ENCODE measurements around the gene USP36.
"Not testable (repeated sequence)": the region's sequence is repeated elsewhere in the genome, so short reads cannot be mapped to it uniquely, and the experiment has no call there.

The USP36 gene

DNA sequence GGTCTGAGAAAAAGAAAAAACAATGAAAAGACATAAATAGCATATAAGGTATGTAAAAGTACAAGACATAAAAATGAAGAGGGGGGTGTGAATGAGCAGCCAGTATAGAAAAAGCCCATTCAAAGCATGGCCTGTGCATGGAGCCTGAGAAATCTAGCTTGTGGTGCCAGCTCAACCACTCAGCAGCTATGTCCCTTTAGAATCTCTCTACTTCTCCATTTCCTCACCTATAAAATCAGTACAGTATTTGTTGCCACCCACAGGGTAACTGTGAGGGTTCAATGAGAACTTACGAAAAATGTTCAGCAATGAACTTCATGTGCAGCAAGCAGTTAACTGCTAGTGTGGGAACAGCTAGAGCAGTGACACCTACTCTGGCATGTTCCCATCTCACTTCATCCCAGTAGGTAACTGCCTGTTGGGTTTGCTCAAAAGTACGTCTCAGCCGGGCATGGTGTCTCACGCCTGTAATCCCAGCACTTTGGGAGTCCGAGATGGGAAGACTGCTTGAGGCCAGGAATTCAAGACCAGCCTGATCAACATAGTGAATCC lies 73.8 kb downstream of the USP36 start:
- H3K4me3 Mint-ChIP-seq, result no peak overlapping the region
- no peaks in the 10 kb centered on the region for H3K9me3 Mint-ChIP-seq
- H3K27ac Mint-ChIP-seq, result no peak overlapping the region
- no peak for DNase-seq (ENCODE audit: low spot score in 2 of 2)
- peak; percentile 33 for ATAC-seq
- peaks cover 46% of the 10 kb centered on the region for H3K4me1 Mint-ChIP-seq
- H3K36me3 Mint-ChIP-seq, result peaks cover 6% of the 10 kb centered on the region

DNA sequence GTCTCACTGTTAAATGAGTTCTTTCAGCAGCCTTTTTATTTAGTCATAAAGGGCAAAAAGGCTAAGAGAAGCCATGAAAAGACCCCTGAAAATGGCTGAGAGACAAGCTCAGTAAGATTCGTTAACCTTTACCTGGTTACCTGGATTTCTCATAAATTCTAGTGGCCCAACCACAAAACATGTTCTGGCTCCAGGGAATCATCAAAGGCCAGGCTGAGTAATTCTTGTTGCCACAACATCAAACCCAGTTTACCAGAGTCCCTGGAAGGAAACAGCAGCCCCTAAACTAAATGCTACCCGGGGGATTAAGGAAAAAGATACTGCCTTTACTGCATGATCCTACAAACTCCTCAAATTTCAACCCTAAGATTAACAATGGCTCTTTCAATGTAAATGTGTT lies 74.4 kb downstream of the USP36 start:
- Mint-ChIP-seq H3K9me3 (no peaks in the 10 kb centered on the region), H3K27ac (no peak overlapping the region), H3K36me3 (peaks cover 6% of the 10 kb centered on the region), H3K4me1 (peaks cover 46% of the 10 kb centered on the region), H3K4me3 (no peak overlapping the region)
- DNase-seq (ENCODE audit: low spot score in 2 of 2) (no peak), ATAC-seq (no peak)

DNA sequence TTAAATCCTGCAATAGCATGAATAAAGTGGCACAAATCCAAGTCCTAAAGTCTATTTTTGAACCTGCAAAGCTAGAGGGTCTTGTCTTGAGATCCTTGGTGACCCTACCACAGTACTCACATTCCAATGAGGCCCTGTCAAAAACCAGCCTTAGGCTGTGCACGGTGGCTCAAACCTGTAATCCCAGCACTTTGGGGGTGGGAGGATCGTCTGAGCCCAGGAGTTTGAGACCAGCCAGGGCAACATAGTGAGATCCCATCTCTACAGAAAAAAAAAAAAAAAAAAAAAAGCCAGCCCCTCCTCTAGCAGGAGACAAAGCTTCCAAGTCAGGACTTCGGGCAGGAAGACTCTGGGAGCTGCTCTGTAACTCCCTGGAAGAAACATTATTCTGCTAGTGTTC lies 74.8 kb downstream of the USP36 start:
- ATAC-seq, result no peak
- H3K27ac Mint-ChIP-seq, result no peak overlapping the region
- no peak overlapping the region for H3K4me3 Mint-ChIP-seq
- H3K36me3 Mint-ChIP-seq, result peaks cover 6% of the 10 kb centered on the region
- DNase-seq (ENCODE audit: low spot score in 2 of 2), result no peak
- no peaks in the 10 kb centered on the region for H3K9me3 Mint-ChIP-seq
- peaks cover 43% of the 10 kb centered on the region for H3K4me1 Mint-ChIP-seq

DNA sequence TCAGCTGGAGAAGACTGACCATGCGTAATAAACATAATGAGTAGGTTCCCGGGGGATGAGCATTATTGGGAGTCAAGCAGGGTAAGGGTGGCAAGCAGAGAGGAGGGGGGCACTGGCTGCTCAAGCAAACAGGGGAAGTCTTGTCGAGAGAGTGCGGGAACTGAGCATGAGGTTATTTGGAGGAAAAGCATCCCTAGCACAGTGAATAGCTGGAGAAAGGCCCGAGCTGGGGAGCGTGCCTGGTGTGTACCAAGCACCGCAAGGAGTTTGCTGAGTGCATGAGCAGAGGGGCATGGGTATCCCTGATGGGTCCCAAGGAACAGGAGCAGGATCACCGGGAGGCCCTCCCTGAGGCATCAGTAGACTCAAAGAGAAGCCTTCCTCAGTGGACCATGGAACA lies 75.7 kb downstream of the USP36 start:
- Mint-ChIP-seq H3K4me1 (peaks cover 42% of the 10 kb centered on the region), H3K27ac (no peak overlapping the region), H3K9me3 (no peaks in the 10 kb centered on the region), H3K36me3 (peaks cover 7% of the 10 kb centered on the region), H3K4me3 (peak overlapping the region; percentile 39)
- DNase-seq (ENCODE audit: low spot score in 2 of 2) (no peak), ATAC-seq (no peak)

DNA sequence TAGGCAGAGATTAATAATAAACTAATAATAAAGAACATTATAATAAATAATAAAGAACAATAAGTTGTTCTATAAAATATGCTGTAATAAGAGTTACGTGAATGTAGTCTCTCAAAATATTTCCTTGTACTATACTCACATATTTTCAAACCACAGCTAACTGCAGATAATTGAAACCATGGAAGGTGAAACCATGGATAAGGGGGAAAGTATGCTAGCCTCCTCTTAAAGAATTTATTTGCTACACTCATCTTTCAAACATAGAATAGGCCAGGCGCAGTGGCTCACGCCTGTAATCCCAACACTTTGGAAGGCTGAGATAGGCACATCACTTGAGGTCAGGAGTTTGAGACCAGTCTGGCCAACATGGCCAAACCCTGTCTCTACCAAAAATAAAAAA lies 77.1 kb downstream of the USP36 start:
- no peak for DNase-seq (ENCODE audit: low spot score in 2 of 2)
- Mint-ChIP-seq H3K27ac (peak overlapping the region; percentile 92), H3K4me3 (no peak overlapping the region), H3K4me1 (peaks cover 56% of the 10 kb centered on the region), H3K9me3 (no peaks in the 10 kb centered on the region), H3K36me3 (peaks cover 20% of the 10 kb centered on the region)
- ATAC-seq, result no peak

DNA sequence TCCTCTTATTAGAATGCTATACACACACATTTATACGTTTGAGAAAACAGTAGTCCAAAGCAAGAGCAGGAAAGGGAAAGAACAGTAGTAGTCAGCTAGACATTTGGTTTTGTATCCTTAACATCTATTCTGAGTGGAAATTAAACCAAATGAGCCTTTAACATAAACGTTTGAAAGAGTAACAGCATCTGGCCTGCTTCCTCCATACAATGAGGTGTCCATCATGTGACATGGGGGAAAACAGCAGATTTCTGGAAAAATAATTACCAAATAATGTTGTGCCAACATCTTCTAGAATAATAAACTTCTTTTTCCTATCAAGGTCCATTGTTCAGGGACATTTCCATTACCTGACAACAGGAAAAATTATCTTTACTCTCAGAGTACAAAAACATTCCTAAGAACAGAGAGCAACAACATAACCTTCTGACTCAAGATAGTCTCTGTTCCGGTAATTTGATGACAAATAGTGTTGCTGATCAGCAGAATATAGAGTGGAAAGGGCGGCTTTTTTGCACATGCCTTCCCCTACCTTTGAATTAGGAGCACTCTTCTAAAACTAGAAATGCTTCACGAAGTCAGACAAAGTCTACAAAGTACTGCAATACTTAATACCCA lies 78.7 kb downstream of the USP36 start:
- peaks cover 65% of the 10 kb centered on the region for H3K4me1 Mint-ChIP-seq
- H3K36me3 Mint-ChIP-seq, result peaks cover 32% of the 10 kb centered on the region
- ATAC-seq (peak; percentile 49), DNase-seq (ENCODE audit: low spot score in 2 of 2) (no peak)
- H3K9me3 Mint-ChIP-seq, result no peaks in the 10 kb centered on the region
- H3K27ac Mint-ChIP-seq, result peak overlapping the region; percentile 92
- peak overlapping the region; percentile 55 for H3K4me3 Mint-ChIP-seq

DNA sequence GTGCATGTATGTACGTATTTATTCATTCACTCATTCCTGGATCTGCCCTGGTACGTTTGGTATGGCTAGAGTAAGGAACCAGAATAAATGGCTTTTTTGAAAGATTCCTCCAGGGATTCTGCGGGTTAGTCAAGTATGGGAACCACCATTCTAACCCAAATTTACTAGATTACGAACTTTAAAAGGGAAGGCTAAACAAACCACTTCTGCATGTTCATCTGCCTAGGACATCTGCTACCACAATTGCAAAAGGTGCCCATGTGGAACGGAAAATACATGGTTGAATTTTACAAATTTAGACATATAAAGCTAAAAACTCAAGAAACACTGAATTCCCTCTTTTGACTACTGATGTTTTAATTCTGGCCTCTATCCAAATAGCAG lies 80.7 kb downstream of the USP36 start:
- Mint-ChIP-seq H3K9me3 (no peaks in the 10 kb centered on the region), H3K36me3 (peaks cover 47% of the 10 kb centered on the region), H3K27ac (peak overlapping the region; percentile 93), H3K4me1 (peaks cover 70% of the 10 kb centered on the region), H3K4me3 (peak overlapping the region; percentile 67)
- no peak for DNase-seq (ENCODE audit: low spot score in 2 of 2)
- no peak for ATAC-seq

DNA sequence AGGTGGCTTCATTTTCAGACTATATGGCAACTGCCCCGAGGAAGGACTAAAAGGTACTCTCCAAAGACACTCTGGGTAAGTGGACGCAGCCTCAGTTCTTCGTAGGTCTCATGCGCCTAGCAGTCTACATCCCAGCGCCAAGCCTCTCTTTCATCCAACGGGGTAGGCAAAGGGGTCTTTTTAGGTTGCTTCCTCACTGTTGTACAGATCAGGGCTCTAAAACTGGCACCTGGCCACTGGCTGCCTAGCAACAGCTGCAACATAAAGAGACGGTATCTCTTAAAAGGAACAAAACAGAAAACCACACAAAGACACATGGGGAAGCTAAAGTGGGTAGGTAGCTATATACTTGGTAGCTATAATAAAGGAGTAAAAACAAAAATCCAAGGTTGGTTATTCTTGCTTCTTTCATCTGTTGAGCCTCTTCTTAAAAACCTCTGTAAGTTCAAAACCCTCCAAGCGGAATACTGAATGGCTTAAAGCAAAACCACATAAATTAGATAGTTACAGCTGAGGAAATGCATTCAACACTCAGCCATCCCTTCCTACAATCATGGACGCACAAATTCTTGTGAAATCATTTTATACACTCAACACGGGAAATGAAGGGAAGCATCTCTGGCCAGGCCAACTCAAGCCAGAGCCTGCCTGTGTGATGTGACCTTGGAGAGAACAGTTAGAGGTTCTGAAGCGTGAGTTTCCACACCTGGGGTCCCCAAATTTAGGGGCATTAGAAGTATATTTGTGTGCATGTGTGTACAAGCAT lies 81.2 kb downstream of the USP36 start:
- peak overlapping the region; percentile 93 for H3K27ac Mint-ChIP-seq
- H3K9me3 Mint-ChIP-seq, result no peaks in the 10 kb centered on the region
- peaks cover 48% of the 10 kb centered on the region for H3K36me3 Mint-ChIP-seq
- H3K4me1 Mint-ChIP-seq, result peaks cover 65% of the 10 kb centered on the region
- ATAC-seq (peak; percentile 81), DNase-seq (ENCODE audit: low spot score in 2 of 2) (peak in 1 of 2 donors; percentile 73)
- peak overlapping the region; percentile 67 for H3K4me3 Mint-ChIP-seq

DNA sequence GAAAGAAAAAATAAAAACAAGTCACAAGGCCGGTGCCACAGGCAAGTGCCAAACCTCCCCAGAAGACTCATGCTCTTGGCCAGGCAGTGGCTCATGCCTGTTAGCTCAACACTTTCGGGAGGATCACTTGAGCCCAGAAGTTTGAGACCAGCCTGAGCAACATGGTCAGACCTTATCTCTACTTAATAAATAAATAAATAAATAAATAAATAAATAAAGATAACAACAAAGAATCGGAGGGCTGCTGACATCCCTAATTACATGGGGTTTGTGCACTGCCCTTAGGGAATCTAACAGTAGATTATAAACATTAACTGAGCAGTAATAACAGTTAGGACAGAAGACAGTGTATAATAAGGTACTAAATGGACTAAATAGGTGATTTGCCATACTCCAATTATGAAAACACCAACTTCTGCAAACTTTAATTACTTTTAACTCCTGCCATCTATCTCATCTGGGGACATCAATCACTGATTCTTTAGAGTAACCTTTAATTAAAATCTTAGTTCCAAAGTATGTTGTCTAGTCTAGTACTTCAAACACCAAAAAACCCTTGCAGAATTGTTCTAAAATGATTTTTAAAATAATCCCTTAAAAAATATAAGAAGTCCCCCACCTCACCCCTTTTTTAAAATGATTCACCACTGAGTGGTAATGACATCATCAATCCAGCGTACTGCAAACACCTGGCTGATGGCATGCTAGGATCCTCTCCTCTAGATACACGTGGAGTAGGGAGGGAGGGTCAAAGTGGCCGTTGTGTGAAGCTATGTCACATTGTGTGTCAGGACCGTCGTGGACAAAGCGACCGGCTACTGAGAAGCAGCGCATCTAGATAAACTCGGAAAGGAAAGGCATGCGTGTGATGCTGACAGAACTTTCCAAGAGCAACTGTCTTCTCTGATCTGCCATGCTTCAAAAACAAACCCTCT lies 87.0 kb downstream of the USP36 start:
- ATAC-seq (peak; percentile 43), DNase-seq (ENCODE audit: low spot score in 2 of 2) (no peak)
- Mint-ChIP-seq H3K9me3 (no peaks in the 10 kb centered on the region), H3K4me3 (peak overlapping the region; percentile 59), H3K27ac (peak overlapping the region; percentile 96), H3K36me3 (peaks cover 33% of the 10 kb centered on the region), H3K4me1 (peaks cover 72% of the 10 kb centered on the region)

DNA sequence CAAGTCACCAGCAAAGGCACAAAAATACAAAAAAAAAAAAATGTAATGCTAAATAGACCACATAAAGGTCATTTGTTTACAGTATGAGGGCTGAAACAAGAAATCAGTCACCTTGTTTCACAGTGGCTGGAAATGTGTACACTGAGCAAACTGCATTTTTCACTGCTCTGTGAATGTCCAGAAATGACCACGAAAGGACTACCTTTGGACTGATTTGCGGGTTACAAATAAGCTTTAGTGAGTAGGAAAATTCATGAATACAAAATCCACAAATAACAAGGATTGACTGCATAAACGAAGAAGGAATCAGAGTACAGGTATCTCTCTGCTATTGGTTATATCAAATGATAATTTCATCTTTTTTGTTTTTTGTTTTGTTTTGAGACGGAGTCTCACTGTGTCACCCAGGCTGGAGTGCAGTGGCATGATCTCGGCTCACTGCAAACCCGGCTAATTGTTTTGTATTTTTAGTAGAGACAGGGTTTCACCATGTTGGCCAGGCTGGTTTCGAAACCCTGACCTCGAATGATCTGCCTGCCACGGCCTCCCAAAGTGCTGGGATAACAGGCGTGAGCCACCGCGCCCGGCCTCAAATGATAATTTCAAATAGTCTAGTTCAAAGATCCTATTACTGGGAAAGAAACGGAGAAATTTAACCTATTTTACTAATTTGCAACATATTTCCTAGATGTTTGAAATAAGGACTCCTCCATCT lies 89.0 kb downstream of the USP36 start:
- ATAC-seq, result no peak
- H3K27ac Mint-ChIP-seq, result peak overlapping the region; percentile 96
- DNase-seq (ENCODE audit: low spot score in 2 of 2), result no peak
- peaks cover 79% of the 10 kb centered on the region for H3K4me1 Mint-ChIP-seq
- H3K9me3 Mint-ChIP-seq, result no peaks in the 10 kb centered on the region
- peaks cover 40% of the 10 kb centered on the region for H3K36me3 Mint-ChIP-seq
- peak overlapping the region; percentile 59 for H3K4me3 Mint-ChIP-seq

DNA sequence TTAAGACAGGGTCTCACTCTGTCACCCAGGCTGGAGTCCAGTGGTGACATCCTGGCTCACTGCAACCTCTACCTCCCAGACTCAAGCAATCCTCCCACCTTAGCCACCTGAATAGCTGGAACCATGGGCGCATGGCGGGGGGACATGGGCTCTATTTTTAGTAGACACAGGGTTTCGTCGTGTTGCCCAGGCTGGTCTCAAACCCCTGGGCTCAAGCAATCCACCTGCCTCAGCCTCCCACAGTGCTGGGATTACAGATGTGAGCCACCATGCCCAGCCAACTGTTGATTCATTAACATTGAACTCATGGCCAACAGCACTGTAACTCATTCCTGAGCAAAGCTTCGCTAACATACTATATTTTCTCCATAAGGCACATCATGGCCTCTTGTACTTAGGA lies 89.6 kb downstream of the USP36 start:
- H3K4me1 Mint-ChIP-seq, result peaks cover 83% of the 10 kb centered on the region
- not testable (repeated sequence) for ATAC-seq; DNase-seq (ENCODE audit: low spot score in 2 of 2); H3K9me3 Mint-ChIP-seq
- H3K36me3 Mint-ChIP-seq, result peaks cover 37% of the 10 kb centered on the region
- H3K4me3 Mint-ChIP-seq, result peak overlapping the region; percentile 59
- peak overlapping the region; percentile 96 for H3K27ac Mint-ChIP-seq

DNA sequence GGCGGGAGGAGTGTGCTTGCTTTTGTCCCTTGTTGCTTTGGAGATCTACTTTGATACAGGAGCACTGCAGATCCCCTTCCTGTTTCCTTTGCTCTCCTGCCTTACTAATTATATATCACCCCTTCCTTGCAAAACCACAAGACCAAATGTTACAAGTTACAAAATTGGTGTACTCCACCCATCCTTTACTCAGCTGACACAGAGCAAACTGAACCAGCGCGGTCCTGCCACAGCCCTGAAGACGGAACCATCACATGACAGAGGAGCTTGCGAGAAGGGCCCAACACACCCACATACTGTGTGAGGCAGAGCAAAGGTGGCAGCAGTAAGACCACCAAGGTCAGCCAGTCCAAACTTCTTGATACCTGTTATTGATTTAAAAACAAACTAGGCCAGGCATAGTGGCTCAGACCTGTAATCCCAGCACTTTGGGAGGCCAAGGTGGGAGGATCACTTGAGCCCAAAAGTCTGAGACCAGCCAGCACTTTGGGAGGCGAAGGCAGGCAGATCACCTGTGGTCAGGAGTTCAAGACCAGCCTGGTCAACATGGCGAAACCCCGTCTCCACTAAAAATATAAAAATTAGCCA lies 91.8 kb downstream of the USP36 start:
- H3K27ac Mint-ChIP-seq, result peak overlapping the region; percentile 96
- H3K4me1 Mint-ChIP-seq, result peaks cover 86% of the 10 kb centered on the region
- peak; percentile 50 to 87 for DNase-seq (ENCODE audit: low spot score in 2 of 2)
- ATAC-seq, result peak; percentile 91
- peak overlapping the region; percentile 59 for H3K4me3 Mint-ChIP-seq
- H3K36me3 Mint-ChIP-seq, result peaks cover 41% of the 10 kb centered on the region
- H3K9me3 Mint-ChIP-seq, result no peaks in the 10 kb centered on the region

DNA sequence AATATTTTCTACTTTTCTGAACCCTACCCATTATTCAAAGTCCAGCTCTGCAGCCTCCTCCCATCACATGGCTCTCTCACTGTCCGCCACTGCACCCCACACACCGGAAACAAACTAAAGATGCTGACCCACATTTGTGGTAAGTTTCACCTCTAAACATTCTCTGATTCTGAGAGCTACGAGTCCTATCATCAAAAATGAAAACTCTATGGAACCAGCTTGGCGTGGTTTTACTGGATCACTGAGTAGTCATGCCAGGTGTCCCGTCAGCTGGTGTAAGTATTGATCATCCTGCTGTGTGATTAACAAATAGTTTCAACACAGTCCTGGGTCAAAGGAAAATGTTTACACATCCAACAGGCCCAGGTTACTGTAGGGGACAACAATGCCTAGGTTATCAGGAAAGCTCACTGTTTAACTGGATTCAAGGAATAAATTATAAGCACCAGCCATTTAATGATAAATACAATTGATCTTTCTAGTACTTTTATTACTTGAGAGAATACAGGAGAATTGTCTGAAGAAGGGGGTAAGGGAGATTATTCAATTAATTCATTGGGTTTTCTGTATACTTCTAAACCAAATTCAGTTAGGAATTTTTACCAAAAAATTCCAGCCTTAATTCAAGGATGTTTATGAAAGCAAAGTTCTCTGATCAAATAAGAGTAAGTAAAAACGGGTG lies 92.4 kb downstream of the USP36 start:
- H3K36me3 Mint-ChIP-seq, result peaks cover 47% of the 10 kb centered on the region
- H3K4me3 Mint-ChIP-seq, result peak overlapping the region; percentile 59
- peaks cover 87% of the 10 kb centered on the region for H3K4me1 Mint-ChIP-seq
- peak; percentile 43 to 78 for DNase-seq (ENCODE audit: low spot score in 2 of 2)
- peak overlapping the region; percentile 96 for H3K27ac Mint-ChIP-seq
- no peaks in the 10 kb centered on the region for H3K9me3 Mint-ChIP-seq
- peak; percentile 81 for ATAC-seq

DNA sequence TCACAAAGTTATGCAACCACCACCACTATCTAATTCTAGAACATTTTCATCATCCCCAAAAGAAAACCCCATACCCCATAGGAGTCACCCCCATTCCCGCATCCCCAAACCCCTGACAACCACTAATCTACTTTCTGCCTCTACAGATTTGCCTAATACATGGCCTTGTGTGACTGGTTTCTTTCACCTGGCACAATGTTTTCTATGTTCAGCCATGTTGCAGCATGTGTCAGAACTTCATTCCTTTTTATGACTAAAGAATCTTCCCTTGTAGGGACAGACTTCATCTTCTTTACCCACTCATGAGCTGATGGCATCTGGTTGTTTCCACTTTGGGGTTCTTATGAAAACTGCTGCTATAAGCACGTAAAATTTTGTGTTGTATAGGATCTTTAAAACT lies 93.1 kb downstream of the USP36 start:
- no peak for DNase-seq (ENCODE audit: low spot score in 2 of 2)
- peak overlapping the region; percentile 96 for H3K27ac Mint-ChIP-seq
- H3K4me1 Mint-ChIP-seq, result peaks cover 86% of the 10 kb centered on the region
- peak overlapping the region; percentile 59 for H3K4me3 Mint-ChIP-seq
- no peaks in the 10 kb centered on the region for H3K9me3 Mint-ChIP-seq
- ATAC-seq, result peak; percentile 48
- H3K36me3 Mint-ChIP-seq, result peaks cover 54% of the 10 kb centered on the region
